HFF-Myc (cell line): ENCODE measurements around the gene PIGK.

ENCODE experiments used
- DNase-seq: peaks from one replicate; pipeline ENCODE4 v3.0.0-alpha.2; 2011; ENCODE audit warnings: low read depth; ENCODE audit errors: extremely low read depth
- H3K4me3 ChIP-seq: replicated peaks from 2 replicates; pipeline ENCODE4 v1.5.1; 2011; ENCODE audit warnings: low read depth, mild to moderate bottlenecking, control low read depth, low read length
- CTCF ChIP-seq: IDR thresholded peaks from 2 replicates; pipeline ENCODE4 v1.5.1; 2012; ENCODE audit warnings: mild to moderate bottlenecking, low read depth, low read length, control low read depth; ENCODE audit errors: missing control alignments

Gene PIGK

GRCh38 chr1:77063118-77063517, 156.1 kb downstream of the PIGK start:
- no peak overlapping the region for H3K4me3 ChIP-seq
- TF ChIP-seq CTCF: no peak
- DNase-seq: no peak

DNA sequence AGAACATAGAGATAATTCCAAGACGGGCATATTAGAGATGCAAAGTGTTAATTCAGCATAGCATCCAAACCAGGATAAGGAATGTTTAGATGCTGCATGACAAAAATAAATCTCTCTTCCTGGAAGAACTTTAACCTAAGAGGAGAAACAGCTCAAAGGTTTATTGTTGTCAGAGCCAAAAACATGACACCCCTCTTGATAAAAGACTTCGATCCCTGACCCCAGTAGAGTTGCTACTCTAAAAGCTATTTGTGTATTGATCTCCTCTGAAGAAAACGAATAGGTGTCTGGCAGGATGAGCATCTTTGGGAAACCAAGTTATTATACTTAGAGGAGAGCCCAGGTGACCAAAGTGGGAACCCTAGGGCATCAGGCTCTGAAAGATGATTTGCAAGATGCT, 158.1 kb downstream of the PIGK start:
- H3K4me3 ChIP-seq: no peak overlapping the region
- DNase-seq: no peak
- TF ChIP-seq CTCF: no peak

DNA sequence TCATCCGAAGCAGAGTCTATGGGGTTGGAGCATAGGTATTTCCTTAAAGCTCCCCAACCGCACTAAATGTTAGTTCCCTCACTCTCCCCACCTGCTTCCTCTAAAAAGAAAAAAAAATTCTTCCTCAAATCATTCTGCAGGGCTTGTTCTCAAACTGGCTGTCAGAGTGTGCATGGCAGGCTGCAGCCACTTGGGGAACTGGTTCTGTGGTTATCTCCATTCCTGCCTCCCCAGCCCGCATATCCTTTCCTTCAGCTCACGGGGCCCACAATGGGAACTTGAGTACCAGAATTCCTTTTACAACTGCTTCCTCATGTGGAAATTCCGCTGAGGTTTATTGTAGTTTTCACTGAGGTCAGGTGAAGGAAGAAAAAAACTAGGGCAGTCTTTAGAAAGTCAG, 159.2 kb downstream of the PIGK start:
- no peak for DNase-seq
- H3K4me3 ChIP-seq: no peak overlapping the region
- no peak for TF ChIP-seq CTCF

DNA sequence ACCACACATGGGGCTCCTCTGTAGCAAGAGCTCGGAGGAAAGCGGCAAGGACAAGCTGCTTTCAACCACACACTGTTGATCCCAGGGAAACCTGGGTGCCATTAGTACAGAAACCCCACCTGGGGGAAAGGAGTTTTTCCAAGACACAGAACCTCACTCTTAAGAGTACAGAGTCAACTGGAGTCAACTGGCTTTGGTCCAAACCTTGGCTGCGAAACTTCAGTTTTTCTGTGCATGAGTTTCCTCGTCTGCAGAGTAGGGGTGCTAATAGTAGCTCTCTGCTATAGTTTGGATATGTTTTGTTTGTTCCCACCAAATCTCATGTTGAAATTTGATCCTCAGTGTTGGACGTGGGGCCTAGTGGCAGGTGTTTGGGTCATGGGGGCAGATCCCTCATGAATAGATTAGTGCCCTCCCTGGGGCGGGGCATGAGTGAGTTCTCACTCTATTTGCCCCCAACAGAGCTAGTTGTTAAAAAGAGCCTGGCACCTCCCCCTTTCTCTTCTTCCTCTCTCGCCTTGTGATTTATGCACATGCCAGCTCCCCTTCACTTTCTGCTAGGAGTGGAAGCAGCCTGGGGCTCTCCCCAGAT, 161.1 kb downstream of the PIGK start:
- no peak for DNase-seq
- no peak overlapping the region for H3K4me3 ChIP-seq
- no peak for TF ChIP-seq CTCF

DNA sequence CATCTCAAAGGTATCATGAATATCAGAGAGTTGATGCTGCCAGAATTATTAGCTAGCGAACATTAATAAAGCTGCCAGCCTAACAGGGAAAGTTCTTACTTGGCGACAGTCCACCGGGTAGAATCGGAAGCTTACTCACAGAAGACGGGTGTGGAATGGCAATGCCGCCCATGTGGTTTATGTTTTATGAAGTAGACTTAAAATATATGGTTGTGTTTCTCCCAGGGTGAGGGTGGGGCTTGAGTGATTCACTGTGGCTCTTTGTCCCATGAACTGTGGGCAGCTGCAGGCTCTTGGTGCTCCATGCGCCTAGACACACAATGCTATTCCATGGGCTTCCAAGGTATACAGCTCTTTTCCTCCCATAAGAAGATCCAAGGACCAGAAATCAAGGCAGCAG, 162.7 kb downstream of the PIGK start:
- no peak for DNase-seq
- TF ChIP-seq CTCF: no peak
- H3K4me3 ChIP-seq: no peak overlapping the region

- no peak overlapping the region for H3K4me3 ChIP-seq
- DNase-seq: no peak
- TF ChIP-seq CTCF: no peak
Observed at GRCh38 chr1:77051425-77051824, 167.8 kb downstream of the PIGK start.

DNA sequence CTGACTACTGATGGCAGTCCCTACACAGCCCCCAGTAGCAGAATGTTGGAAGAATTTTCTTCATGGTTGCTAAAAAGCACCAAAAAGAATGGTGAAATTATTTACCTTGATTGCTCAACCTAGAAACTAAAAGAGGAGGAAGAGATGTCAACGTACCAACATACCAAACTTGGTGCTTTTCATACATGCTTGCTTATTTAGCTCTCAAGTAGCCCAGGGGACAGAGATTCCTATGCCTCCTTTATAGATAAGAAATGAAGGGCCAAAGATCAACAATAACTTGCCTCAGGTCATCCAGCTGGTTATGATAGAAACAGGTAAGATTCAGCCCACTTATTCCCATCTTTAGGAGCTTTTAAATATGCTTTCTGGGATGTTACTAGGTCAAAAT, 170.6 kb downstream of the PIGK start:
- TF ChIP-seq CTCF: no peak
- no peak for DNase-seq

More for the DNA sequence above, 170.6 kb downstream of the PIGK start:
- H3K4me3 ChIP-seq: no peak overlapping the region
